ENCODE results near the gene NISCH. TPM values are rescaled to one million over a fixed set of nuclear protein-coding genes. Genes with fewer than 3 reads are reported as not detected.
A peak's percentile ranks its signal among the peaks of the same experiment; 100 is the strongest.

NISCH gene
- total and polyA plus RNA-seq, 5 donors from 2014 or later = 12.6 to 168 (median 16.4) TPM

DNA sequence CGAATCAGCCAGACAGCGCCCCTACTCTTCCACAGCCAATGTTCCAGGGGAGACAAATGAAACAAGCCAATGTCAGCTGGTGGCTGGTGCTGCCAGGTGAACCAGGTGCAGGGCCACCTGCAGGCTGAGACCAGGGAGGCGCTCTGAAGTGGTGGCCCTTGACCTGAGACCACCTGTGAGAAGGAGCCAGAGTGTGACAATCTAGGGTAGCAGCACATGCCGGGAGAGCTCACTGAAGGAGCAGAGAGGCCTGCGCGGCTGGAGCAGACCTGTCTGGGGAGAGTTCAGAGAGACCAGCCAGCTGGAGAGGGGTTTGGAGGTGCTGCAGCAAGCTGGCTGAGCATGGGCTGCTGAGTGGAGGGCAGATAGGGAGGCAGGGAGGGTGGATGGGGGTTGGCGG is 39.0 kb downstream of the NISCH start:
- DNase-seq = no peak
- Histone ChIP-seq H3K4me3 (ENCODE audit: low read depth, low read length) (no peak overlapping the region), H3K4me1 (ENCODE audit: control insufficient read depth, insufficient read depth, low read length, poor library complexity, severe bottlenecking) (no peaks in the 10 kb centered on the region), H3K9me3 (ENCODE audit: control insufficient read depth in 2 of 2, low read length in 2 of 2) (no peaks in the 10 kb centered on the region), H3K27ac (ENCODE audit: insufficient read depth, low read length, poor library complexity, severe bottlenecking) (no peak overlapping the region), H3K27me3 (ENCODE audit: control insufficient read depth, insufficient read depth, low read length) (no peaks in the 10 kb centered on the region), H3K36me3 (ENCODE audit: control insufficient read depth, insufficient read depth, low read length) (peaks cover 27% of the 10 kb centered on the region)
- ATAC-seq (ENCODE audit: low read depth in 2 of 2) = no peak
- H3K9me3 Mint-ChIP-seq = no peaks in the 10 kb centered on the region
- H3K4me3 Mint-ChIP-seq = no peak overlapping the region
- H3K27me3 Mint-ChIP-seq = peaks cover 4% of the 10 kb centered on the region
- H3K27ac Mint-ChIP-seq = peak overlapping the region in 1 of 3 donors; percentile 22
- H3K36me3 Mint-ChIP-seq = peaks cover 16% of the 10 kb centered on the region
- peaks cover 0 to 3% (median 0%) of the 10 kb centered on the region in 4 donors for H3K4me1 Mint-ChIP-seq

DNA sequence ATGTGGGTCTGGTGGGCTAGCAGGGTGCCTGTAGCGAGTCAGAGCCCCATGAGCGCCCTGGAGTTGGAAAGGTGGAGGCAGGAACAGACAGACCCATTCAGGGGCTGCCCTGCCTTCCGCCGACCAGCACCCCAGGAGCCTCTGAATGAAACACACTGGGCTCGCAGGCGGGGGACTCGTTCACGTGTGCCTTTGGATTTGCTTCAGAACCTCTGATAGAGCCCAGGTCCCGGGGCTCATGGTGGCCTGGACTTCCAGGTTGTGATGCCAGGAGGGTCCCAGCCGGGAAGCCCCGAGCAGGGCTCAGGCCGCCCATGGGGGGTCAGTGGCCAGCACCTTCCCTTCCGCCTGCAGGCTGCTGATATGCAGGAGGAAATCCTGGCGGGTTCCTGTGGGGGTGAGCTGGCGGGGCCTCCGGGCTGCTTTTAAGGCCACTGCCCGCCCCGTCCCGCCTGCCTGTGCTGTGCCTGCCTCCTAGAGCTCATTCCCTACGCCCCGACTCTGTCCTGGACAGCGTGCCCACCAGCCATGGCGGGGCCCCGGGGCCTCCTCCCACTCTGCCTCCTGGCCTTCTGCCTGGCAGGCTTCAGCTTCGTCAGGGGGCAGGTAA is 39.6 kb downstream of the NISCH start, which contains the start of gene STAB1:
STAB1 (plus strand) TSS at position 453 of the 610 bp plus-strand sequence; CDS start at position 529, 76 bp downstream.
- H3K27ac ChIP-seq (ENCODE audit: insufficient read depth, low read length, poor library complexity, severe bottlenecking) = no peak within 1 kb of the TSS
- no peaks in the 10 kb centered on the region for H3K27me3 ChIP-seq (ENCODE audit: control insufficient read depth, insufficient read depth, low read length)
- H3K4me3 ChIP-seq (ENCODE audit: low read depth, low read length) = no peak within 1 kb of the TSS
- DNase-seq (no peak), ATAC-seq (ENCODE audit: low read depth in 2 of 2) (no peak)
- Mint-ChIP-seq H3K4me1 (peaks cover 0 to 3% (median 0%) of the 10 kb centered on the region in 4 donors), H3K36me3 (peaks cover 14% of the 10 kb centered on the region), H3K27ac (peak within 1 kb of the TSS in 1 of 3 donors; percentile 71), H3K27me3 (peaks cover 4% of the 10 kb centered on the region), H3K9me3 (no peaks in the 10 kb centered on the region), H3K4me3 (peak within 1 kb of the TSS in 1 of 4 donors; percentile 10)
- H3K9me3 ChIP-seq (ENCODE audit: control insufficient read depth in 2 of 2, low read length in 2 of 2) = no peaks in the 10 kb centered on the region
- H3K36me3 ChIP-seq (ENCODE audit: control insufficient read depth, insufficient read depth, low read length) = peaks cover 21% of the 10 kb centered on the region
- H3K4me1 ChIP-seq (ENCODE audit: control insufficient read depth, insufficient read depth, low read length, poor library complexity, severe bottlenecking) = no peaks in the 10 kb centered on the region

DNA sequence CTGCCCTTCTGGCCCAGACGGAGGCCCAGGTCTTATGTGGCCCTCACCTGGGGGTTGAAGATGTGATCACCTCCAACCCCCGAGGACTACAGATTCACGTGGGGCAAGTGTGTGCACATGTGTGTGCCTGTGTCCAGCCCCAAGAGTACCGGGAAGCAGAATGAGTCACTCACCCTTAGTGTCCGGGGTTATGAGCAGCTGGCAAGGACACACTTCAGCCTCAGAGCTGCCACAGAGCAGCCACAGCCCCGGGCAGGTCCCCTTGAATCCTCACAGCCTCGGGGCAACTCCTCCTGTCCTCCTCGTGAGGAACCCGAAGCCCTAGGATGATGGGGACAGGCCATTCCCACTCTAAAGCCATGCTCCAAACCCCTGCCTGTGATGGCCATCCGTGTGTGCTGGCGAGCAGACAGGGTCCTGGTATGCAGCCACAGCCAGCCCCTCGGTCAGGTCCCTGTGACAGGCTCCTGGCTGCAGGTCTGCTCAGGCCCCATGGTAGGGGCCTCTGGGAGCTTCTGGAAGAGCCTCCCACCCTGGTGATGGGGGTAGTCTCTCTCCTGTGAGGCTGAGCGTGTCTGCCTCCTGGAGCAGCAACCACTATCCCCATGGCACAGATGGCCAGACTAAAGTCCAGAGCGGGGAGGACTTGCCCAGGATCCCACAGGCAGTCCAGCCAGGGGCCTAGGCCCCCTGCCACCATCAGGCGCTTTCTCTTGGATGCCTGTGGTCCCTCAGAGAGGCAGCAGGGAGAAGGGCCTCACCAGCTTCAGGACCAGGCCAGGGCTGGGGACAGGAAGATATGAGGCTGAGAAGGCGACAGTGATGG is 40.6 kb downstream of the NISCH start:
- Histone ChIP-seq H3K27me3 (ENCODE audit: control insufficient read depth, insufficient read depth, low read length) (no peaks in the 10 kb centered on the region), H3K4me3 (ENCODE audit: low read depth, low read length) (no peak overlapping the region), H3K36me3 (ENCODE audit: control insufficient read depth, insufficient read depth, low read length) (peaks cover 16% of the 10 kb centered on the region), H3K4me1 (ENCODE audit: control insufficient read depth, insufficient read depth, low read length, poor library complexity, severe bottlenecking) (no peaks in the 10 kb centered on the region), H3K27ac (ENCODE audit: insufficient read depth, low read length, poor library complexity, severe bottlenecking) (no peak overlapping the region), H3K9me3 (ENCODE audit: control insufficient read depth in 2 of 2, low read length in 2 of 2) (no peaks in the 10 kb centered on the region)
- H3K4me1 Mint-ChIP-seq = peaks cover 0 to 3% (median 0%) of the 10 kb centered on the region in 4 donors
- H3K27ac Mint-ChIP-seq = peak overlapping the region in 1 of 3 donors; percentile 71
- peaks cover 4% of the 10 kb centered on the region for H3K27me3 Mint-ChIP-seq
- H3K36me3 Mint-ChIP-seq = peaks cover 7% of the 10 kb centered on the region
- H3K9me3 Mint-ChIP-seq = peaks cover 0 to 2% (median 0%) of the 10 kb centered on the region in 7 donors
- ATAC-seq (ENCODE audit: low read depth in 2 of 2) = no peak
- no peak overlapping the region for H3K4me3 Mint-ChIP-seq
- no peak for DNase-seq

DNA sequence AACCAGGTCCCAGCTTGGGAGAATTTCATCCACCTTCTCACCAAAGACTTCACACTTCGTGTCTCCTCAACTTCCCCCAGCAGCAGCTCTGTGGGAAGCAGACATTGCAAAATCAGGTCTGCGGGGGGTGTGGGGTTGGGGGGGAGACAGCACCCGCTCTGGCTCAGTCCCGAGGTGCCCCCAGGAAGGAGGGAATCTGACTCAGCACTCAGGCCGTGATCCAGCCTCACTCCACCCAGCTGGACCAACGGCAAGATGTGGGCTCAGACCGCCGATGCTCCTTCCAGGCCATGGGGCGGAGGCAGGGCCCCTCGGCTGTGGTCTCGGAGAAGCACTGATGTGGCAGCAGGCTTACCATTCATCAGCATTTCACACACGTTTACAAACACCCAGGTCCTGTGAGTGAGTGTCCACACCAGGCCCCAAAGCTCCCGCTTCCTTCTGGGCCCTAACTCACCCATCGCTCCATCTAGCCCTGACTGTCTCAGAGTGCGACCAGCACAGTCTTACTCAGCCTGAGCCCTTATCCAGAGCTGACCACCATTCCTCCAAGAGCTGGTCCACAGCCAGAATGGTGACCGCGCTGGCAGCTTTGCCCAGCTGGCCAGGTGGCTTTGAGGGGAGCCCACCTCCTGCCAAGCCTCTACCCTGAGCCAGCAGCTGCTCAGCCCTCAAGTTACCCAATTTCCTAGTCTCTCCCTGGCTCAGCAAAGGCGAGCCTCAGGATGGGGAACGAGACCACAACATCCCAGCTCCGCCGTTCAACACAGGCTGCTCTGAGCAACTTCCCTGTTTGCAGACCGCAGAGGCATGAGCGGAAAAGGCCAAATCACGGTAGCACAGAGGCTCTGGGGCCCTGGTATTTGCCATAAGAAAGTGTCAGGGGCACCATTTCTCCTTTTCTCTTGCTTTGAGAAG is 43.0 kb downstream of the NISCH start:
- H3K27ac Mint-ChIP-seq = no peak overlapping the region

DNA sequence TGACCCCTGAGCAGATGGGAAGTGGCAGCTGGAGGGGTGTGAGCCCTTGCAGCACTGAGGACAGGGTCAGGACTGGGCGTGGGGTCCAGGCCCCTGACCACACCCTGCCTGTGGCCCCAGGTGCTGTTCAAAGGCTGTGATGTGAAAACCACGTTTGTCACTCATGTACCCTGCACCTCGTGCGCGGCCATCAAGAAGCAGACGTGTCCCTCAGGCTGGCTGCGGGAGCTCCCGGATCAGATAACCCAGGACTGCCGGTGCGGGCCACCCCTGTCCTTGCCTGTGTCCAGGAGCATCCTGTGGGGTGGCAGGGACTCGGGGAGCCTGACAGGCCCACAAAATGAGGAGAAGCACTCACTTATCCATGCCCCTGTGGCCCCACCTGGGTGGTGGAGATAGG is 45.6 kb downstream of the NISCH start:
- Histone ChIP-seq H3K36me3 (ENCODE audit: control insufficient read depth, insufficient read depth, low read length) (no peaks in the 10 kb centered on the region), H3K27me3 (ENCODE audit: control insufficient read depth, insufficient read depth, low read length) (no peaks in the 10 kb centered on the region), H3K27ac (ENCODE audit: insufficient read depth, low read length, poor library complexity, severe bottlenecking) (no peak overlapping the region), H3K4me1 (ENCODE audit: control insufficient read depth, insufficient read depth, low read length, poor library complexity, severe bottlenecking) (no peaks in the 10 kb centered on the region), H3K4me3 (ENCODE audit: low read depth, low read length) (no peak overlapping the region), H3K9me3 (ENCODE audit: control insufficient read depth in 2 of 2, low read length in 2 of 2) (no peaks in the 10 kb centered on the region)
- Mint-ChIP-seq H3K4me1 (no peaks in the 10 kb centered on the region), H3K27me3 (no peaks in the 10 kb centered on the region), H3K9me3 (peaks cover 0 to 2% (median 0%) of the 10 kb centered on the region in 7 donors), H3K4me3 (no peak overlapping the region), H3K27ac (no peak overlapping the region), H3K36me3 (no peaks in the 10 kb centered on the region)
- DNase-seq (no peak), ATAC-seq (ENCODE audit: low read depth in 2 of 2) (no peak)

More for the DNA sequence above, 43.0 kb downstream of the NISCH start:
- no peaks in the 10 kb centered on the region for H3K36me3 ChIP-seq (ENCODE audit: control insufficient read depth, insufficient read depth, low read length)
- H3K9me3 Mint-ChIP-seq = peaks cover 0 to 2% (median 0%) of the 10 kb centered on the region in 7 donors
- H3K4me3 ChIP-seq (ENCODE audit: low read depth, low read length) = no peak overlapping the region
- no peaks in the 10 kb centered on the region for H3K4me1 ChIP-seq (ENCODE audit: control insufficient read depth, insufficient read depth, low read length, poor library complexity, severe bottlenecking)
- no peak overlapping the region for H3K27ac ChIP-seq (ENCODE audit: insufficient read depth, low read length, poor library complexity, severe bottlenecking)
- no peaks in the 10 kb centered on the region for H3K27me3 ChIP-seq (ENCODE audit: control insufficient read depth, insufficient read depth, low read length)
- peak; percentile 21 to 27 for ATAC-seq (ENCODE audit: low read depth in 2 of 2)
- no peaks in the 10 kb centered on the region for H3K9me3 ChIP-seq (ENCODE audit: control insufficient read depth in 2 of 2, low read length in 2 of 2)
- peaks cover 0 to 3% (median 0%) of the 10 kb centered on the region in 4 donors for H3K4me1 Mint-ChIP-seq
- peaks cover 4% of the 10 kb centered on the region for H3K27me3 Mint-ChIP-seq
- no peaks in the 10 kb centered on the region for H3K36me3 Mint-ChIP-seq
- no peak overlapping the region for H3K4me3 Mint-ChIP-seq
- no peak for DNase-seq

DNA sequence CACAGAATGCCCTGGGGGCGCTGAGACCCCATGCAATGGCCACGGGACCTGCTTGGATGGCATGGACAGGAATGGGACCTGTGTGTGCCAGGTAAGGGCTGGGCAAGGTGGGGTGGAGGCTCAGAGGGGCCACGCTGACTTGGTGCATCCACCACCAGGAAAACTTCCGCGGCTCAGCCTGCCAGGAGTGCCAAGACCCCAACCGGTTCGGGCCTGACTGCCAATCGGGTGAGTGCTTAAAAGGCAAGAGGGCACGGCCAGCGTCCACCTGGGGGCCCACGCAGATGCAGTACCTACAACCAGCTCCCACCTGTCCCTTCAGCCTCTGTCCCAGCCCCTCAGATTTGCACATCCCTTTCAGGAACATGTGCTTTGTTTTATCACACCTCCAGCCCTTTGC is 46.6 kb downstream of the NISCH start:
- H3K27me3 Mint-ChIP-seq = no peaks in the 10 kb centered on the region

DNA sequence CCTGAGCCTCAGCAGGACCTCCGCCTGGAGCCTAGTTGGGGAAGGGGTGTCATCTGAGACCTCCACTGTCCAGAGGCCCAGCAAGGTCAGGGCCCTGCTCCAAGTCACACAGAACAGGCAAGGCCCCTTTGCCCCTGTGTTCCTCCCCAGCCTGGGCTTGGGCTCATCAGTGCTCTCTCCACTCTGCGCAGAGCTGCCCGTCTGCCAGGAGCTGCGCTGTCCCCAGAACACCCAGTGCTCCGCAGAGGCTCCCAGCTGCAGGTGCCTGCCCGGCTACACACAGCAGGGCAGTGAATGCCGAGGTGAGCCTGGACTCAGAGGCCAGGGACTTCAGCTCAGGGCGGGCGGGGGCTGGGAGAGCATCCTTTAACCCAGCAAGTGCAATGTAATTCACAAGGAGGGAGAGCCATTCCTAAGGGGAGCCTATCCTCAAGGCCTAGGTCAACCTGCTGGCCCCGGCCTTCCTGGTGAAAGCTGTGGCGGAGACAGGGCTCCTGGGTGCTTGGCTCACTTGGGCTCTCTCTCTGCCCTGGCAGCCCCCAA is 47.5 kb downstream of the NISCH start:
- no peak overlapping the region for H3K27ac Mint-ChIP-seq
- no peak overlapping the region for H3K4me3 Mint-ChIP-seq
- H3K27ac ChIP-seq (ENCODE audit: insufficient read depth, low read length, poor library complexity, severe bottlenecking) = no peak overlapping the region
- H3K9me3 ChIP-seq (ENCODE audit: control insufficient read depth in 2 of 2, low read length in 2 of 2) = no peaks in the 10 kb centered on the region
- ATAC-seq (ENCODE audit: low read depth in 2 of 2) (no peak), DNase-seq (no peak)
- H3K9me3 Mint-ChIP-seq = peaks cover 0 to 2% (median 0%) of the 10 kb centered on the region in 7 donors
- no peaks in the 10 kb centered on the region for H3K27me3 Mint-ChIP-seq
- H3K4me3 ChIP-seq (ENCODE audit: low read depth, low read length) = no peak overlapping the region
- no peaks in the 10 kb centered on the region for H3K4me1 Mint-ChIP-seq
- H3K4me1 ChIP-seq (ENCODE audit: control insufficient read depth, insufficient read depth, low read length, poor library complexity, severe bottlenecking) = no peaks in the 10 kb centered on the region
- no peaks in the 10 kb centered on the region for H3K36me3 Mint-ChIP-seq
- no peaks in the 10 kb centered on the region for H3K36me3 ChIP-seq (ENCODE audit: control insufficient read depth, insufficient read depth, low read length)
- H3K27me3 ChIP-seq (ENCODE audit: control insufficient read depth, insufficient read depth, low read length) = no peaks in the 10 kb centered on the region

More for the DNA sequence above, 46.6 kb downstream of the NISCH start:
- no peak overlapping the region for H3K27ac Mint-ChIP-seq
- no peaks in the 10 kb centered on the region for H3K4me1 Mint-ChIP-seq
- no peaks in the 10 kb centered on the region for H3K36me3 Mint-ChIP-seq
- DNase-seq (no peak), ATAC-seq (ENCODE audit: low read depth in 2 of 2) (no peak)
- H3K4me3 Mint-ChIP-seq = no peak overlapping the region
- peaks cover 0 to 2% (median 0%) of the 10 kb centered on the region in 7 donors for H3K9me3 Mint-ChIP-seq
- Histone ChIP-seq H3K9me3 (ENCODE audit: control insufficient read depth in 2 of 2, low read length in 2 of 2) (no peaks in the 10 kb centered on the region), H3K4me3 (ENCODE audit: low read depth, low read length) (no peak overlapping the region), H3K36me3 (ENCODE audit: control insufficient read depth, insufficient read depth, low read length) (no peaks in the 10 kb centered on the region), H3K27ac (ENCODE audit: insufficient read depth, low read length, poor library complexity, severe bottlenecking) (no peak overlapping the region), H3K4me1 (ENCODE audit: control insufficient read depth, insufficient read depth, low read length, poor library complexity, severe bottlenecking) (no peaks in the 10 kb centered on the region), H3K27me3 (ENCODE audit: control insufficient read depth, insufficient read depth, low read length) (no peaks in the 10 kb centered on the region)

Data from CD4-positive, CD25-positive, alpha-beta regulatory T cell (primary cell).